SK-N-MC (cell line): ENCODE measurements around the gene RRM2.

Experiments
- DNase-seq: peaks from one replicate; pipeline ENCODE4 v3.0.0-alpha.2; 2011; ENCODE audit warnings: low read depth, low spot score
- H3K27ac ChIP-seq: fragments of 200-600 bp; sonication (generic); 2 replicates; pipeline ENCODE4 v1.5.1; 2016; ENCODE audit warnings: mixed run types
- H3K36me3 ChIP-seq: fragments of 200-600 bp; sonication (generic); 2 replicates; pipeline ENCODE4 v1.6.1; 2017; ENCODE audit warnings: antibody characterized with exemption, low read length, mixed read lengths; ENCODE audit not compliant: insufficient read depth
- H3K4me3 ChIP-seq: fragments of 200-600 bp; sonication (generic); 2 replicates; pipeline ENCODE4 v1.5.1; 2016
- H3K9ac ChIP-seq: fragments of 200-600 bp; sonication (generic); 2 replicates; pipeline ENCODE4 v1.8.0; 2017; ENCODE audit warnings: mixed run types, mixed read lengths; ENCODE audit not compliant: insufficient read length
- H3K9me3 ChIP-seq: fragments of 200-600 bp; sonication (generic); 2 replicates; pipeline ENCODE4 v1.6.1; 2017; ENCODE audit warnings: low read depth, mild to moderate bottlenecking, antibody characterized with exemption, low read length, moderate library complexity, mixed read lengths
- EZH2 ChIP-seq: fragments of 200-600 bp; sonication (generic); IDR thresholded peaks from one replicate; pipeline ENCODE4 v1.6.1; 2017; ENCODE audit warnings: antibody characterized with exemption
- FOXP2 ChIP-seq: optimal IDR thresholded peaks from 2 replicates; pipeline ENCODE3; 2011; ENCODE audit warnings: mild to moderate bottlenecking, moderate library complexity; ENCODE audit not compliant: insufficient read depth; ENCODE audit errors: extremely low read length, control extremely low read depth
- POLR2AphosphoS5 ChIP-seq: IDR thresholded peaks from 2 replicates; pipeline ENCODE4 v1.6.1; 2012; ENCODE audit warnings: mild to moderate bottlenecking, low read depth, low read length, borderline replicate concordance

Gene RRM2

GRCh38 chr2:10162586-10163497 is 40.3 kb downstream of the RRM2 start:
- no peaks in the 10 kb centered on the region for H3K36me3 ChIP-seq
- no peak for DNase-seq
- no peak overlapping the region for H3K27ac ChIP-seq
- H3K9me3 ChIP-seq: no peaks in the 10 kb centered on the region
- H3K4me3 ChIP-seq: no peak overlapping the region
- no peak overlapping the region for H3K9ac ChIP-seq
- TF ChIP-seq FOXP2: no peak
- TF ChIP-seq EZH2: no peak
- no peak for TF ChIP-seq POLR2AphosphoS5

- Histone ChIP-seq H3K9ac (no peak overlapping the region), H3K9me3 (no peaks in the 10 kb centered on the region), H3K4me3 (no peak overlapping the region), H3K36me3 (no peaks in the 10 kb centered on the region), H3K27ac (no peak overlapping the region)
- no peak for TF ChIP-seq FOXP2
- no peak for TF ChIP-seq POLR2AphosphoS5
- TF ChIP-seq EZH2: no peak
- DNase-seq: no peak
Observed at GRCh38 chr2:10163498-10164486, 41.3 kb downstream of the RRM2 start.

GRCh38 chr2:10164601-10165000 is 42.1 kb downstream of the RRM2 start:
- H3K9ac ChIP-seq: no peak overlapping the region
- no peak for TF ChIP-seq FOXP2
- TF ChIP-seq EZH2: no peak
- no peak for TF ChIP-seq POLR2AphosphoS5
- H3K9me3 ChIP-seq: no peaks in the 10 kb centered on the region
- no peaks in the 10 kb centered on the region for H3K36me3 ChIP-seq
- H3K4me3 ChIP-seq: no peak overlapping the region
- no peak overlapping the region for H3K27ac ChIP-seq
- no peak for DNase-seq

- no peak for DNase-seq
- no peak overlapping the region for H3K27ac ChIP-seq
- H3K36me3 ChIP-seq: no peaks in the 10 kb centered on the region
- H3K4me3 ChIP-seq: no peak overlapping the region
- TF ChIP-seq FOXP2 (no peak), EZH2 (no peak), POLR2AphosphoS5 (no peak)
- no peaks in the 10 kb centered on the region for H3K9me3 ChIP-seq
- no peak overlapping the region for H3K9ac ChIP-seq
Observed at GRCh38 chr2:10165282-10165681, 42.7 kb downstream of the RRM2 start.

GRCh38 chr2:10165861-10166675 is 43.5 kb downstream of the RRM2 start:
- DNase-seq: no peak
- no peaks in the 10 kb centered on the region for H3K36me3 ChIP-seq
- no peak overlapping the region for H3K27ac ChIP-seq
- H3K9ac ChIP-seq: no peak overlapping the region
- H3K9me3 ChIP-seq: no peaks in the 10 kb centered on the region
- H3K4me3 ChIP-seq: no peak overlapping the region
- no peak for TF ChIP-seq EZH2
- no peak for TF ChIP-seq FOXP2
- TF ChIP-seq POLR2AphosphoS5: no peak

DNA sequence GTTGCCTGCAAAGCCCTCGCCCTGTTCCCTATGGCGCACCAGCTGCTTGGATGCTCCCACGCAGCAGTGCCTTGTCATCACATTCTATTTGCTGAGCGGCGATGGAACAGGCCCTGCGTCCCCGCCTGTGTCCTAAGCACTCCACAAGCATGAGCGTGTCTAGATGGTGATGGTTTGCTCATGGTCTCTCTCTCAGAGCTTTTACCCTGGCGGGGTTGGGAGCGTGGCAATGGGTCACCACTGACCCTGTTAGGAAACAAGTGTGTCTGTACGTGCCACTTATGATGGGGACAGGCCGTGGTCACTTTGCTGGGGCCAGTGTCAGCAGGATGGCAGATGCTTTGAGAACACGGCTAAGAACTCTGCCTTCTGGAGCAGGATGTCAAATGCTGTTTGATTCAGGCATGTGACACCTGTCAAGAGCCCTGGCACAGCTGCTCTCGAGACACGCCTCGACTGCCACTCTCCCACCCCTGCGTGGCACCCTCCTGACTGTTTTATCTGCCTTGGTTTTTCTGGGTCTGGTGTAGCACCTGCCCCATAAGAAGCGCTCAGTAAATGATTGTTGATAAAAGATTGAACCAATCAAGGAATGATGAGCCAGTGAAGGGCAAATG is 44.2 kb downstream of the RRM2 start:
- H3K9me3 ChIP-seq: no peaks in the 10 kb centered on the region
- H3K36me3 ChIP-seq: no peaks in the 10 kb centered on the region
- no peak overlapping the region for H3K9ac ChIP-seq
- no peak for DNase-seq
- H3K4me3 ChIP-seq: no peak overlapping the region
- no peak overlapping the region for H3K27ac ChIP-seq
- TF ChIP-seq FOXP2 (no peak), POLR2AphosphoS5 (no peak), EZH2 (no peak)

GRCh38 chr2:10167316-10167715 is 44.8 kb downstream of the RRM2 start:
- H3K9me3 ChIP-seq: no peaks in the 10 kb centered on the region
- H3K9ac ChIP-seq: no peak overlapping the region
- TF ChIP-seq FOXP2: no peak
- TF ChIP-seq POLR2AphosphoS5: no peak
- TF ChIP-seq EZH2: no peak
- H3K27ac ChIP-seq: no peak overlapping the region
- no peaks in the 10 kb centered on the region for H3K36me3 ChIP-seq
- no peak overlapping the region for H3K4me3 ChIP-seq
- DNase-seq: no peak

GRCh38 chr2:10168221-10168620 is 45.7 kb downstream of the RRM2 start:
- H3K4me3 ChIP-seq: no peak overlapping the region
- no peaks in the 10 kb centered on the region for H3K36me3 ChIP-seq

More at GRCh38 chr2:10168221-10168620, 45.7 kb downstream of the RRM2 start:
- H3K9me3 ChIP-seq: no peaks in the 10 kb centered on the region
- H3K27ac ChIP-seq: no peak overlapping the region
- H3K9ac ChIP-seq: no peak overlapping the region
- DNase-seq: no peak
- TF ChIP-seq POLR2AphosphoS5 (no peak), FOXP2 (no peak), EZH2 (no peak)
